GM18498 (cell line): ENCODE data around the gene GIMAP4.
"Not testable (repeated sequence)": the region's sequence is repeated elsewhere in the genome, so short reads cannot be mapped to it uniquely, and the experiment has no call there.

Experiments used
- ATAC-seq: cut with Tn5 transposase; IDR thresholded peaks from one replicate; pipeline ENCODE4 v1.9.1; 2021; ENCODE audit warnings: mild to moderate bottlenecking, moderate library complexity; ENCODE audit not compliant: unreplicated experiment

Gene GIMAP4

GRCh38 chr7:150567169-150567568, at the start of gene GIMAP4:
GIMAP4 (plus strand) TSS chr7:150567390; CDS start chr7:150569902, 2,512 bp downstream.
- no peak for ATAC-seq

GRCh38 chr7:150519310-150519709, 47.9 kb upstream of the GIMAP4 start:
- no peak for ATAC-seq

DNA sequence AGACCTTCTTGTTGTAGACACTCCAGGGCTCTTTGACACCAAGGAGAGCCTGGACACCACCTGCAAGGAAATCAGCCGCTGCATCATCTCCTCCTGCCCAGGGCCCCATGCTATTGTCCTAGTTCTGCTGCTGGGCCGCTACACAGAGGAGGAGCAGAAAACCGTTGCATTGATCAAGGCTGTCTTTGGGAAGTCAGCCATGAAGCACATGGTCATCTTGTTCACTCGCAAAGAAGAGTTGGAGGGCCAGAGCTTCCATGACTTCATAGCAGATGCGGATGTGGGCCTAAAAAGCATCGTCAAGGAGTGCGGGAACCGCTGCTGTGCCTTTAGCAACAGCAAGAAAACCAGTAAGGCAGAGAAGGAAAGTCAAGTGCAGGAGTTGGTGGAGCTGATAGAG, 47.0 kb upstream of the GIMAP4 start:
- ATAC-seq = no peak

- not testable (repeated sequence) for ATAC-seq
These were observed 44.3 kb upstream of the GIMAP4 start for GRCh38 chr7:150522931-150523330.

DNA sequence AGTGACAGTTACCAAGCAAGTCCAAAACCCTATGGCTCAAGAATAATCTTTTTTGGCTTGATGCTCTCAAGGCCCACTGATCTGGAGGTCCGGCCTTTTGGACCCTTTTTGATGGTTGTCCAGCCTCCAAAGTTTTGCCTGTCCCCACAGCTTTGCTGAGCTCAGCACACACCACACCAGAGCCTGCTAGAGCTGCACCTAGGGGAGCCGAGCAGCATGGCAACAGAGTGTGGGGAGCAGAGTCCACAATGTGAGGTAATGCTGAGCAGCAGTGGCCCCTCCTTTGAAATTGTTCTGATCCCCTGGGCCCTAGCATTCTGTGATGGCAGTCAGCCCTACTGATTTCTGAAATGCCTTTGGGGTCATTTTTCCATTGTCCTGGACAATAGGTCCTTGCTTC, 43.2 kb upstream of the GIMAP4 start:
- no peak for ATAC-seq

- no peak for ATAC-seq
These were observed 35.5 kb upstream of the GIMAP4 start for GRCh38 chr7:150531704-150532103.

DNA sequence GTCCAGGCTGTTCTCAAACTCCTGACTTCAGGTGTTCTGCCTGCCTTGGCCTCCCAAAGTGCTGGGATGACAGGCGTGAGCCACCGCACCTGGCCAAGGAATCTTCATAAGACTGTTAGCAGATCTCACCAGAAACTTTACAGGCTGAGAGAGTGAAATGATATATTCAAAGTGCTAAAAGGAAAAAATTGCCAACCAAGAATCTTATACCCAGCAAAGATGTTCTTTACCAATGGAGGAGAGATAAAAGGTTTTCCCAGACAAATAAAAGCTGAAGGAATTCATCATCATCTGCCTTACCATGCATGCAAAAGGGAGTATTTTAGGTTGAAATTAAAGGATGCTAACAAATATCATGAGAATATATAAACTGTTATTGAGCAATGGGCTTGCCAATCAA, 28.9 kb upstream of the GIMAP4 start:
- no peak for ATAC-seq

DNA sequence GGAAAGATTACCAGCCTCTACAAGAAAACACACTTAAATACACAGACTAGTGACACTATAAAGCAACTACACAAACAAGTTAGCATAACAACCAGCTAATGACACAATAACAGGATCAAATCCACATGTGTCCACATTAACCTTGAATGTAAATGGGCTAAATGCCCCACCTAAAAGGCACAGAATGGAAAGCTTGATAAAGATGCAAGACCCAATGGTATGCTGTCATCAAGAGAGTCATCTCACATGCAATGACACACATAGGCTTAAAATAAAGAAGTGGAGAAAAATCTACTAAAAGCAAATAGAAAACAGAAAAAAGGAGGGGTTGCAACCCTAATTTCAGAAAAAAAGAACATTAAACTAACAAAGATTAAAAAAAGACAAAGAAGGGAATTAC, 14.0 kb upstream of the GIMAP4 start:
- no peak for ATAC-seq

GRCh38 chr7:150556521-150557138, 10.6 kb upstream of the GIMAP4 start:
- no peak for ATAC-seq

GRCh38 chr7:150560486-150560885, 6.7 kb upstream of the GIMAP4 start:
- no peak for ATAC-seq

DNA sequence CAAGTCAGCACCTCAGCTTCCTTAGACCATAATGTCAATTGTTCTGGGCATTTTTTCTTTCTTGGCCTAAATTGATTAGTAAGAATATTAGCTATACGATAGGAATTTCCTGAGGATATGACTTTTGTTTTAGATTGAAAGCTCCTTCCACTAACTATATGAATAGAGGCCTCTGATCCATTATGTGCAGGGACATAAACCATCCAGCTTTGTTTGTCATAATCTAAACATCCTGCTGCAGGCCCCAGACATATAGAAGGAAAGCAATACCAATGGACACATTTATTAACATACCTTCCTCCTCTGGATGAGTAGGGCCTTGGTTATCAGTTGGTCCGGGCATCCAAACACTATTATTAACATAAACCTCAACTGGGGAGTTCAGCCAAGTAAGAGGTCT, 4.3 kb upstream of the GIMAP4 start:
- ATAC-seq = no peak

DNA sequence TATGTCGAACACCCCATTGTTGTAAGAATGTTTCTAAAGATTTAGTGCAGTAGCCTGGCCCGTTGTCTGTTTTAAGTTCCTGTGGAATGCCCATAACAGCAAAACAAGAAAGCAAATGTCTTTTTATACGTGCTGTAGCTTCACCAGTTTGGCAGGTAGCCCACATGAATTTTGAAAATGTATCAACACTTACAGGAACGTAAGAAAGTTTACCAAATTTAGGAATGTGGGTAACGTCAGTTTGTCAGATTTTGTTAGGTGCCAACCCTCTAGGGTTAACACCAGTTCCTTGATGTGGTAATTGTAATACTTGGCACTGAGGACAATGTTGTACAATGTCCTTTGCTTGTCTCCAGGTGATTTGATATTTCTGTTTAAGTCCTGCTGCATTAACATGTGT, 3.2 kb upstream of the GIMAP4 start:
- no peak for ATAC-seq

GRCh38 chr7:150564566-150564965, 2.6 kb upstream of the GIMAP4 start:
- no peak for ATAC-seq

- no peak for ATAC-seq
These were observed 2.0 kb upstream of the GIMAP4 start for GRCh38 chr7:150565239-150565638.

GRCh38 chr7:150566123-150566522, 1.1 kb upstream of the GIMAP4 start:
- no peak for ATAC-seq

- no peak for ATAC-seq
These were observed 618 bp upstream of the GIMAP4 start for GRCh38 chr7:150566572-150566971.

DNA sequence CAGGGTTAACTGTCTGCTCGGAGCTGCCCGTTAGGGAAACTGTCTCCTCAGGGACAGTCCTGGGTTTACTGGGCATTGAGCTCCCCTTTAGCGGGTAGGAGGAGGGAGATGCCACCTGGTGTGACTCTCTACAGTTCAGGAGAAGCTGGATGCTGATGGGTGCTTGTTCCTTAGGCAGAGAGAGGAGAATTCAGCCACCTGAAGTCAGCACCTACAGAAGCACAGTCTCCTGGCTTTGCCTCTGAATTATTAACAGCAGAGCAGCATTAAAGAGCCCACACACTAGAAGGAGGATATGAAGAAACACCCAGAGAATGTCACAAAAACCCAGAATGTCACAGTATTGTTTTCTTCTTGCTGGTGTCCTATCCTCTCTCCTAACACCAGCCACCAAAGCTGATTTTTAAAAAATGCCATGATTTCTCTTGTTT, 696 bp downstream of the GIMAP4 start:
- ATAC-seq = no peak

GRCh38 chr7:150568714-150569113, 1.5 kb downstream of the GIMAP4 start:
- ATAC-seq = no peak

DNA sequence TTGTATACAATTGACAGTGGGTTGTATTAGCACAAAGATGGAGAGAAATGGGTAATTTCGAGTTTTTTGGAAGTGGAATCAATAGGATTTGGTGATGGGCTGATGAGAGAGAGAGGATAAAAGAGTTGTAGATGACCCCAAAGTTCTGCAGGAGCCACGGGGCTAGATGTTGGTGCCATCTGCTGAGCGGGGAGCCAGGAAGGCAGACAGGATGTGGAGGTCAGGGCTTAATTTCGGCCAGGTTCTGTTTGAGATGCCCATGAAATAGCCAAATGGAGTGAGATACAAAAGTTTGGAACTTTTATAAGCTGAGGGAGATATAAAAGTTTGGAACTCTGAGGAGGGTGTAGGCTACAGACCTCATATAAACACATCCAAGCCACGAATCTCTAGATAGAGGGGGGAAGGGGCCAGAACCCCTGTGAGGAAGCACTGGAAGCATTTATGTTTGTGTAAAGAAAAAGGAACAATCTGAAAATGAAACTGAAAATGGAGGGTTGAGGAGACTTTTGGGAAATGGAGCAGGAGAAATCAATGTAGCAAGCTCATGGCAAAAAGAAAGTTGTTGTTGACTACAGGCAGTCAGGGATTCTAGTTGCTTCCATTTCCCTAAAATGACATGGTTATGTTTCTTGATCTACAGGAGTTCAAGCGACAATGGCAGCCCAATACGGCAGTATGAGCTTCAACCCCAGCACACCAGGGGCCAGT, 2.2 kb downstream of the GIMAP4 start:
- ATAC-seq = no peak

- ATAC-seq = no peak
These were observed 3.6 kb downstream of the GIMAP4 start for GRCh38 chr7:150570556-150571465.

- no peak for ATAC-seq
These were observed 5.3 kb downstream of the GIMAP4 start for GRCh38 chr7:150572496-150572895.
